Measurements from ENCODE around the gene CHRNA5. TPM values are rescaled to one million over a fixed set of nuclear protein-coding genes. Genes with fewer than 3 reads are reported as not detected.
"Not testable (repeated sequence)": the region's sequence is repeated elsewhere in the genome, so short reads cannot be mapped to it uniquely, and the experiment has no call there.

Gene CHRNA5
- total RNA-seq, 2 experiments from 2014 or later, result 2.0 to 2.7 TPM

- no peak for ATAC-seq
- Mint-ChIP-seq H3K27ac (no peak overlapping the region), H3K4me3 (no peak overlapping the region), H3K27me3 (no peaks in the 10 kb centered on the region), H3K9me3 (no peaks in the 10 kb centered on the region), H3K4me1 (ENCODE audit: low read depth) (no peaks in the 10 kb centered on the region), H3K36me3 (ENCODE audit: low read depth) (peaks cover 26% of the 10 kb centered on the region)
- CTCF ChIA-PET, result no interaction called here
- DNase-seq, result no peak
- TF ChIP-seq CTCF (IDR thresholded peaks at IDR 0.05), result no peak
- POLR2A ChIA-PET, result interaction anchor here (0.6 kb wide), 1 partner anchor 257 kb away, joined by 3 read pairs; no protein-coding TSS in a partner anchor
- intact Hi-C loops (cut with micrococcal nuclease), result no loop called here
These were observed 13.4 kb upstream of the CHRNA5 start for GRCh38 chr15:78551902-78552301.

GRCh38 chr15:78552597-78552996 lies 12.7 kb upstream of the CHRNA5 start:
- Mint-ChIP-seq H3K27ac (no peak overlapping the region), H3K9me3 (no peaks in the 10 kb centered on the region), H3K36me3 (ENCODE audit: low read depth) (peaks cover 23% of the 10 kb centered on the region), H3K27me3 (no peaks in the 10 kb centered on the region), H3K4me3 (no peak overlapping the region), H3K4me1 (ENCODE audit: low read depth) (no peaks in the 10 kb centered on the region)
- no peak for TF ChIP-seq CTCF (IDR thresholded peaks at IDR 0.05)
- no peak for ATAC-seq
- DNase-seq, result no peak
- ChIA-PET POLR2A (no interaction called here), CTCF (interaction anchor here (1.0 kb wide), 1 partner anchor 12 kb away, joined by 4 read pairs; the partner anchor contains the start of gene PSMA4)
- intact Hi-C loops (cut with micrococcal nuclease), result no loop called here

GRCh38 chr15:78560201-78560600 lies 5.1 kb upstream of the CHRNA5 start:
- peaks cover 15% of the 10 kb centered on the region for H3K27me3 Mint-ChIP-seq
- DNase-seq; CTCF ChIA-PET; H3K27ac Mint-ChIP-seq; intact Hi-C loops (cut with micrococcal nuclease); H3K4me1 Mint-ChIP-seq (ENCODE audit: low read depth); POLR2A ChIA-PET; ATAC-seq; H3K9me3 Mint-ChIP-seq; H3K4me3 Mint-ChIP-seq; H3K36me3 Mint-ChIP-seq (ENCODE audit: low read depth): not testable (repeated sequence)

- Mint-ChIP-seq H3K36me3 (ENCODE audit: low read depth) (no peaks in the 10 kb centered on the region), H3K27me3 (peaks cover 20% of the 10 kb centered on the region), H3K4me3 (no peak overlapping the region), H3K27ac (no peak overlapping the region), H3K4me1 (ENCODE audit: low read depth) (peaks cover 14% of the 10 kb centered on the region), H3K9me3 (no peaks in the 10 kb centered on the region)
- intact Hi-C loops (cut with micrococcal nuclease), result no loop called here
- ChIA-PET POLR2A (no interaction called here), CTCF (no interaction called here)
- ATAC-seq (no peak), DNase-seq (no peak)
- no peak for TF ChIP-seq CTCF (IDR thresholded peaks at IDR 0.05)
These were observed 3.8 kb upstream of the CHRNA5 start for GRCh38 chr15:78561490-78561889.

- intact Hi-C loops (cut with micrococcal nuclease), result no loop called here
These were observed 2.2 kb upstream of the CHRNA5 start for GRCh38 chr15:78563092-78563491.

More at GRCh38 chr15:78563092-78563491, 2.2 kb upstream of the CHRNA5 start:
- no peaks in the 10 kb centered on the region for H3K36me3 Mint-ChIP-seq (ENCODE audit: low read depth)
- H3K4me1 Mint-ChIP-seq (ENCODE audit: low read depth), result peaks cover 21% of the 10 kb centered on the region
- no peaks in the 10 kb centered on the region for H3K9me3 Mint-ChIP-seq
- ChIA-PET POLR2A (no interaction called here), CTCF (interaction anchor here (1.3 kb wide), 1 partner anchor 254 kb away, joined by 4 read pairs; no protein-coding TSS in a partner anchor)
- H3K4me3 Mint-ChIP-seq, result no peak overlapping the region
- ATAC-seq (no peak), DNase-seq (no peak)
- no peak for TF ChIP-seq CTCF (IDR thresholded peaks at IDR 0.05)
- peaks cover 29% of the 10 kb centered on the region for H3K27me3 Mint-ChIP-seq
- H3K27ac Mint-ChIP-seq, result no peak overlapping the region
